Measurements from ENCODE around the gene ACR. TPM values are rescaled to one million over a fixed set of nuclear protein-coding genes. Genes with fewer than 3 reads are reported as not detected.

Gene ACR
- total and polyA plus RNA-seq, 2 donors from 2014 or later, result 1.0 to 1.6 TPM

DNA sequence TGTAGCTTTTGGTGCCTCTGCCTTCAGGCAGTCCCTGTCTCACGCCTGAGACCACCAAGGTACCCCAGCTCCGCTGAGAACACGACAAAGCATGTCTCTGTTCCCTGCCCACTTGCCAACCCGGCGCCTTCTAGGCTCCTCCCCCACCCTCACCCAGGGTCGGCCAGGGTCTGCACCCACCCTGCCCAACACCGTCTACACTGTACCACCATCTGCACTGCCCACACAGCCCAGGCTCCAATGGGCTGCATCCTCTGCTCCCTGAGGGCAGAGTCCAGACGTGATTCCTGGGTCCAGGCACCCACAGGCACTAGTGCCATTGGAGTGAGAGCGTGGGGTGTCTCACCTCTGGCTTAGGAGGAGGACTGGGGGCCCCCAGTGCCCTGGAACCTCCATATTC is 22.8 kb upstream of the ACR start:
- no peaks in the 10 kb centered on the region for H3K4me1 ChIP-seq (ENCODE audit: control insufficient read depth in 2 of 3, insufficient read depth in 2 of 3, low read depth in 1 of 3, low read length in 3 of 3)
- no peaks in the 10 kb centered on the region for H3K9me3 ChIP-seq (ENCODE audit: control insufficient read depth in 2 of 3, insufficient read depth in 1 of 3, low read length in 3 of 3)
- H3K4me3 ChIP-seq (ENCODE audit: low read length in 3 of 3), result no peak overlapping the region
- TF ChIP-seq, protein P1, sequence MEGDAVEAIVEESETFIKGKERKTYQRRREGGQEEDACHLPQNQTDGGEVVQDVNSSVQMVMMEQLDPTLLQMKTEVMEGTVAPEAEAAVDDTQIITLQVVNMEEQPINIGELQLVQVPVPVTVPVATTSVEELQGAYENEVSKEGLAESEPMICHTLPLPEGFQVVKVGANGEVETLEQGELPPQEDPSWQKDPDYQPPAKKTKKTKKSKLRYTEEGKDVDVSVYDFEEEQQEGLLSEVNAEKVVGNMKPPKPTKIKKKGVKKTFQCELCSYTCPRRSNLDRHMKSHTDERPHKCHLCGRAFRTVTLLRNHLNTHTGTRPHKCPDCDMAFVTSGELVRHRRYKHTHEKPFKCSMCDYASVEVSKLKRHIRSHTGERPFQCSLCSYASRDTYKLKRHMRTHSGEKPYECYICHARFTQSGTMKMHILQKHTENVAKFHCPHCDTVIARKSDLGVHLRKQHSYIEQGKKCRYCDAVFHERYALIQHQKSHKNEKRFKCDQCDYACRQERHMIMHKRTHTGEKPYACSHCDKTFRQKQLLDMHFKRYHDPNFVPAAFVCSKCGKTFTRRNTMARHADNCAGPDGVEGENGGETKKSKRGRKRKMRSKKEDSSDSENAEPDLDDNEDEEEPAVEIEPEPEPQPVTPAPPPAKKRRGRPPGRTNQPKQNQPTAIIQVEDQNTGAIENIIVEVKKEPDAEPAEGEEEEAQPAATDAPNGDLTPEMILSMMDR (IDR thresholded peaks at IDR 0.05; ENCODE audit: borderline replicate concordance, extremely low read depth, insufficient read depth), result no peak
- H3K36me3 ChIP-seq (ENCODE audit: control insufficient read depth in 2 of 3, insufficient read depth in 3 of 3, low read length in 3 of 3), result peaks cover 0 to 7% (median 0%) of the 10 kb centered on the region in 3 donors
- no peak overlapping the region for H3K27ac ChIP-seq (ENCODE audit: low read depth in 2 of 2, low read length in 2 of 2)
- no peaks in the 10 kb centered on the region for H3K27me3 ChIP-seq (ENCODE audit: control insufficient read depth, insufficient read depth, low read length)
- no peak overlapping the region for H3K9ac ChIP-seq (ENCODE audit: low read length in 3 of 3)
- FAIRE-seq (no peak), DNase-seq (peak in 1 of 5 donors; percentile 55)
- intact Hi-C loops (cut with DNase I), result no loop called here

DNA sequence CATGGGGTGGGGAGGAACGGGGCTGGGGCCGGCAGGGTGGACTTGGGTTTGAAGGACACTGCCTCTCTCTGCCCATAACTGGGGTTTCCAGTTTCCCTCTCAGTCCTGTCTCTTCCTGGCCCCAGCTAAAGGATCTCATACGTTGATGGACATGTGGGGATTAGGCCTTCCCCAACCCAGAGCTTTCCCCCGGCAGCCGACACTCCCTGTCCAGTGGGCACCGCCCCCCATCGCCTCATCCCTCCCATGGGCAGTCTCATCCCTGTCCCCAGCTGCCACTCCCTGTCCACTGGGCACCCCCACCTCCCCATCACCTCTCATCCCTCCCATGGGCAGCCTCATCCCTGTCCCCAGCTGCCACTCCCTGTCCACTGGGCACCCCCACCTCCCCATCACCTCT is 22.2 kb upstream of the ACR start:
- H3K36me3 ChIP-seq (ENCODE audit: control insufficient read depth in 2 of 3, insufficient read depth in 3 of 3, low read length in 3 of 3), result peaks cover 0 to 6% (median 0%) of the 10 kb centered on the region in 3 donors
- no peaks in the 10 kb centered on the region for H3K27me3 ChIP-seq (ENCODE audit: control insufficient read depth, insufficient read depth, low read length)
- H3K4me1 ChIP-seq (ENCODE audit: control insufficient read depth in 2 of 3, insufficient read depth in 2 of 3, low read depth in 1 of 3, low read length in 3 of 3), result no peaks in the 10 kb centered on the region
- H3K9ac ChIP-seq (ENCODE audit: low read length in 3 of 3), result no peak overlapping the region
- DNase-seq (peak in 1 of 5 donors; percentile 59), FAIRE-seq (no peak)
- H3K9me3 ChIP-seq (ENCODE audit: control insufficient read depth in 2 of 3, insufficient read depth in 1 of 3, low read length in 3 of 3), result no peaks in the 10 kb centered on the region
- TF ChIP-seq, protein P1 (IDR thresholded peaks at IDR 0.05; ENCODE audit: borderline replicate concordance, extremely low read depth, insufficient read depth), result no peak
- H3K27ac ChIP-seq (ENCODE audit: low read depth in 2 of 2, low read length in 2 of 2), result no peak overlapping the region
- no peak overlapping the region for H3K4me3 ChIP-seq (ENCODE audit: low read length in 3 of 3)
- intact Hi-C loops (cut with DNase I), result no loop called here

DNA sequence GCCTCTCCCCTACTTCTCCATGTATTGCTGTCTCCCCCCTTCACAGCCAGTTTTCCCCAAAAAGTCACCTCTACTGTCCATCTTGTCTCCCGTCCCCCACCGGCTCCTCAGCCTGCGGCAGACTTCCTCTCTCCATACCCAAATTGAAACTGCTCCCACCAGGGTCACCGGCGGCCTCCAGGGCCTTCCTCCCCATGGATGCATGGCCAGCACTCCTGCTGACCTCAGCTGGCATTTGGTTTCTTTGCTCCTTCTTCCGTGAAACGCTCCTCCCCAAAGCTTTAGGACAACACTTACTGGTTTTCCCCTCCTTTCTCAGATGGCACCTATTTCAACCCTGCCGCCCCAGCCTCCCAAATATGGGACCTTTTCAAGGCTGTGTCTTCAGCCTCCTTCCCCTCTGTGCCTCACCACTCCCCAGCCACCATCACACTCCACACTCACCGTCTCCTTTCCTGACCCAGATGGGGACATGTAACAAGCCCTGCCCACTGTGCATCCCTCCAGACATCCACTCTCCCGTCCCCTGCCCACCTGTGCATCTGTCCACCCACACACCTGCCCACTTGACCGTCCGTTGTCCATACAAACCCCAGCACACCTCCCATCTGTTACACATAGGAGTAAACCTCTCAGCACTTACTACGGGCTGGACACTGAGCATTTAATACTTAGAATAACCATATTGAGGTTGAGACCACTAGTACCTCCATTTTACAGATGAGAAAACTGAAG is 21.5 kb upstream of the ACR start:
- FAIRE-seq (no peak), DNase-seq (peak in 1 of 5 donors; percentile 52)
- Histone ChIP-seq H3K9me3 (ENCODE audit: control insufficient read depth in 2 of 3, insufficient read depth in 1 of 3, low read length in 3 of 3) (no peaks in the 10 kb centered on the region), H3K9ac (ENCODE audit: low read length in 3 of 3) (no peak overlapping the region), H3K27me3 (ENCODE audit: control insufficient read depth, insufficient read depth, low read length) (no peaks in the 10 kb centered on the region), H3K36me3 (ENCODE audit: control insufficient read depth in 2 of 3, insufficient read depth in 3 of 3, low read length in 3 of 3) (peaks cover 0 to 5% (median 0%) of the 10 kb centered on the region in 3 donors), H3K27ac (ENCODE audit: low read depth in 2 of 2, low read length in 2 of 2) (no peak overlapping the region), H3K4me1 (ENCODE audit: control insufficient read depth in 2 of 3, insufficient read depth in 2 of 3, low read depth in 1 of 3, low read length in 3 of 3) (no peaks in the 10 kb centered on the region), H3K4me3 (ENCODE audit: low read length in 3 of 3) (no peak overlapping the region)
- TF ChIP-seq, protein P1 (IDR thresholded peaks at IDR 0.05; ENCODE audit: borderline replicate concordance, extremely low read depth, insufficient read depth), result no peak
- intact Hi-C loops (cut with DNase I), result no loop called here

Measured in kidney (tissue), 14 donors.